NCI-H82 treated with DMSO at 0.1 percent for 48 hours (cell line): ENCODE results near the gene TCIRG1.

ENCODE experiments used
- DNase-seq: peaks from one replicate; lab custom pipeline; 2025; ENCODE audit not compliant: unreplicated experiment; lab: John Stamatoyannopoulos, UW

Gene TCIRG1

GRCh38 chr11:68051191-68052136 is 12.6 kb downstream of the TCIRG1 start:
- no peak for DNase-seq

GRCh38 chr11:68052137-68052873 is 13.5 kb downstream of the TCIRG1 start:
- no peak for DNase-seq

GRCh38 chr11:68053117-68053516 is 14.3 kb downstream of the TCIRG1 start:
- DNase-seq = no peak

- DNase-seq = no peak
Measured at GRCh38 chr11:68053981-68054812, 15.4 kb downstream of the TCIRG1 start.

GRCh38 chr11:68056317-68057285 is 17.8 kb downstream of the TCIRG1 start:
- DNase-seq = no peak

- no peak for DNase-seq
Measured at GRCh38 chr11:68057807-68058206, 19.0 kb downstream of the TCIRG1 start.

DNA sequence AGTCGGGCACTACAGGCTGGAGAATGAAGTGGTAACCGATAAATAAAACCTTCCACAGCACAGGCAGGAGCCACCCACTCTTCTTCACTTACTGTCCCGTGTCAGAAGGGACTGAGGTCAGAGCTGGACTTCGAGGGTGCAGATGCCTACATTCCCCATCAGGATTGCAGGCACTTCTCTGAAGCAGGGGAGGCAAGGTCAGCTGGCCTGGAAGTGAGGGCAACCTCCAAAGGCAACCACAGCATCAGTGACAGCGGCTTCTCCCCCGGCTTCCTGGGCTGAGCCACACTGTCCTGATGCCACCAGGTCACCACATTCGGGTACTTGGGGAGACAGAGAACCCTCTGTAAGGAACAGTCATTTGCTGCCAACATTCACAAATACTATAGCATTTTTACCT is 22.7 kb downstream of the TCIRG1 start:
- DNase-seq = no peak

GRCh38 chr11:68064926-68065325 is 26.1 kb downstream of the TCIRG1 start:
- no peak for DNase-seq

DNA sequence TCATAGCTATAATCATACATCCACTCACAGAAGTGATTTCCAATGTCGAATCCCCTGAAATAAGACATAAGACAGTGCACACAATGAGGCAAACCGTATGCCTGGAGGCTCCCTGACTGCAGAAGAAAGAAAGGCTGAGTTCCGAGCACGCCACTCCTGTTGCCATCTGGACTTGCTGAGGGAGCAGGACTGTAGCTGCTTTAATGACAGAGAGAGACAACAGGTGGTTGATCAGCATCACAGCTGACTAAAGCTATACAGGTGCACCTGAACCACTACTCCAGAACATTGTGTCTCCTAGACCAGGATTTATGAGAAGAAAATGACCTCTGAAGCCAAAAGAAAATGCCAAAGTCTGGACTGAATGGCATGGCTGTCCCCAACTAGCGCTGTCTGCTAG is 27.0 kb downstream of the TCIRG1 start:
- DNase-seq = no peak

DNA sequence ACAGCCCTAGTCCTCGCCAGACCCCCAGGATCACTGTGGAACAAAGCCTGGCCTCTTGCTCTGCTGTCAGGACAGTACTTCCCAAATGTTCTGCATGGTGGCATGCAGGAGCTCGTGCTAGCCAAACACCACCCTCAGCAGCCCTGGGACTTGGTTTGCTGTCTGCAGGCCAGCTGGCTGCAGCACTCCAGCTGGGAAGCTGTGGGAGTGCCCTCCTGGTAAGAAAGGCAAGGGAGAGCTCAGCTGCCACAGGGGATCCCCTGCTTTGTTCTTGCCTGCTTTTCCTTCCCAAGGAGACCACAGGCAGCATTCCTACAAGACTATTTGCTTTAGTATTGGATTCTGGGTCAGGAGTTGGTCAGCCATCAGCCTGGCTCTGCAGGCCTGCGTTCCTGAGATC is 27.9 kb downstream of the TCIRG1 start:
- no peak for DNase-seq

DNA sequence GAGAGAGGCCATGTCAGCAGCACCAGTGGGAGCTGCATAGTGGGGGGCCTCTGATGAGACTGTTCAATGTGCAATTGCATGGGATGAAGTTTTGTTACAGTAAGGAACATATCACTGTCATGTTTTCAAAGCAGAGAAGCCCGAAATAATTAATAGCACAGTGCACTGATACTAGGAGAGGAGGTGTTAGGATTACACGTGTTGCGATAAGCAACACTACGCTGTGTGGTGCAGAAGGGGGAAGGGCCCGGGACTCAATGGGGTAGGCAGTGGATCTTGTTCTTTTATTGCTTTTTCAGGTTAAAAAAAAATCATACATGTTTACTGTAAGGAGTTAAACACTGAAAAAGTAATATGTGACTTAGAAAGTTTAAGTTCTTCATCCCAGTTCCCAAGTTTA is 29.2 kb downstream of the TCIRG1 start:
- no peak for DNase-seq

DNA sequence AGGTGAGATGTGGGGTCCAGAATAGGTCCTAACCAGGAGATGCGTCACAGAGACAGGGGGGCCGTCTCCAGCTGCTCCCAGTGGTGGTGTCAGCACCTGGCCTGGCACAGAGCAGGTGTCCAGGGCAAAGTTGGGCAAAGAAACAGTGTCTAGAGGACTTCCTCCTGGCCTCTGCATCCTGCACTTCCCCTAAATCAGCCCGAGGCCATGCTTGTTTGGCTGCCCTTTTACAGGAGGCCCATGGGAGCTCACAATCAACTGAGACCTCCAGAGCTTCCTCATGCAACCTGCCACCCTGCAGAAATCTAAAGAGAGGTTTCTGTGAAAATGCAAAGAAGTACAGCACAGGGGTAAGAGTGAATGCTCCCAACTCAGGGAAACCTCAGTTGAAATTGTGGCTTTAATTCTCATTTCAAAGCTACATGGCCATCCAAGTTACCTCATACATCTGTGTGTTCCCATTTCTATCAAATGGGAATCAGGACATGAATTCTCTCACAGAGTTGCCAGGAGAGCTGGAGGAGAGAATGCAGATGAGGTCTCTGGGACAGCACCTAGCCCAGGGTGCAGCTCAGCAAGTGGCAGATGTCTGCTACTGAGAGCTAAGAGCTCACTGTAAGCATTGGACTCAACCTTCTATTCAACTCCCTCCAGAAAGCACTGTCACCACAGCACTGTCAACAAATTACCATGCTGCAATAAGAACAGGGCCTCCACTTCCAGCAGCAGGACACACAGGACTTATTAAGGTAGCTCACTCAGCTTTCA is 32.6 kb downstream of the TCIRG1 start:
- DNase-seq = no peak

- DNase-seq = no peak
Measured at GRCh38 chr11:68074584-68075352, 35.9 kb downstream of the TCIRG1 start.

DNA sequence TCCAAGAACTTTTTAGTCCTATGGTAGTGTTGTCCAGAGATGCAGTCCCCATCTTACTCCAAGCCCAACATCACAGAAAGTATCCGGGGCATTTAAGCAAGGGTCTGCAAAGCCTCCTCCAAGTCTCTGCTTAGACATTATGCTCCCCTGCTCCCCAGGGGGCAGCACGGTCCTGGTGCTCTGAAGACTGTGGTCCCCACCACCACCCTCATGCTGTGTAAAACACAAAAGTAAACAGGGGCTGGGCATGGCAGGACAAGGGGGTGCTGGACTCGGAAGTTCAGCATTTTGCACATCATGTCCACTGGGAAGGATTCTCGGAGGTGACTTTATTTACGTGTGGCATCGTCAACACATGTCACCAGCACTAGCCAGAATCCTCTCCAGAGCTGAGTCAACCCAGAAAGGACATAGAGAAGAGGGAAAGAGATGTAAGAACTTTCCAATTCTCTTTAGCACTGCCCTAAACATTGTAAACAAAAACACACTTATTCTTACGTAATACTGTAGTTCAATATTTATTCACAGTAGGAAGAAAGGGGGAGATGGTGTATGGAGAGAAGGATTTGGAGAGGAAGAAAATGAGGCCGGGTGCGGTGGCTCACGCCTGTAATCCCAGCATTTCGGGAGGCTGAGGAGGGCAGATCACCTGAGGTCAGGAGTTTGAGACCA is 37.7 kb downstream of the TCIRG1 start:
- no peak for DNase-seq

- DNase-seq = no peak
Measured at GRCh38 chr11:68077617-68078582, 39.1 kb downstream of the TCIRG1 start.

GRCh38 chr11:68080860-68081259 is 42.0 kb downstream of the TCIRG1 start:
- DNase-seq = no peak

DNA sequence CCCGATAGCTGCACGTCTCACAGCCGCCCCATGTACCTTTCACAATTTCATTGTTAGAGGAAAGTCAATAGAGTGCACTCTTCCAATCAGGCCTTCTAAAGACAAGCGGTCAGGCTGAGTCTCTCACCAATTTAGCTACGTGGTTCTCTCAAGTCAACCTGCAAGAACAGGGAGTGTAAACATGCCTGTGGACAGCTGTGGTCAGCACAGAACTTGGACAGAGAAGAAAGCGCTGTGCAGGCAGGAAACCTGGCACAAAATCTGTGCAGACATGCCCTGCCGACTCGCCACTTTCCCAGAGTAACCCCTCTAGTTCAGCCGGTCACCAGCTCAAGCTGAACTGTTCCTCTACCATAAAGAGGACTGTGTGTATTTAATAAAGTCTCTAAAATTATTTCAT is 42.9 kb downstream of the TCIRG1 start:
- no peak for DNase-seq
